Sigmoid colon (tissue), 7 donors: ENCODE data around the gene ETS2. TPM values are rescaled to one million over a fixed set of nuclear protein-coding genes. Genes with fewer than 3 reads are reported as not detected.

Experiments used
- DNase-seq: peaks from one replicate; pipeline ENCODE4 v3.0.0-alpha.2; 2019
- H3K27ac ChIP-seq, 4 donors: fragments of 200-600 bp; sonication (generic); one replicate each; pipeline ENCODE4 v1.5.1; 2016 to 2019; ENCODE audit warnings: mild to moderate bottlenecking in 1 of 4
- H3K27me3 ChIP-seq, 3 donors: fragments of 200-600 bp; sonication (generic); one replicate each; pipeline ENCODE4 v1.5.1; 2019; ENCODE audit warnings: mild to moderate bottlenecking in 1 of 3
- H3K36me3 ChIP-seq, 4 donors: fragments of 200-600 bp; sonication (generic); one replicate each; pipeline ENCODE4 v1.5.1; 2016 to 2019
- H3K4me1 ChIP-seq, 4 donors: fragments of 200-600 bp; sonication (generic); one replicate each; pipeline ENCODE4 v1.5.1; 2017 to 2019
- H3K4me3 ChIP-seq, 4 donors: fragments of 200-600 bp; sonication (generic); one replicate each; pipeline ENCODE4 v1.5.1; 2017 to 2019; ENCODE audit warnings: mild to moderate bottlenecking in 2 of 4, moderate library complexity in 1 of 4
- H3K9me3 ChIP-seq, 4 donors: fragments of 200-600 bp in 3 of 4; sonication (generic) in 3 of 4; one replicate each; pipeline versions ENCODE4 v1.5.1 to v1.6.1; 2013 to 2019
- EP300 ChIP-seq, 4 donors: sonication (generic); formaldehyde crosslinking; IDR thresholded peaks; one replicate each; pipeline ENCODE4 v1.6.1; 2017; ENCODE audit warnings: antibody characterized with exemption in 4 of 4
- POLR2A ChIP-seq, 2 donors: fragments of 450-650 bp; IDR thresholded peaks; one replicate each; pipeline ENCODE4 v1.6.1; 2016; ENCODE audit warnings: antibody characterized with exemption in 2 of 2, mild to moderate bottlenecking in 2 of 2, moderate library complexity in 2 of 2
- POLR2AphosphoS5 ChIP-seq, 4 donors: sonication (generic); formaldehyde crosslinking; IDR thresholded peaks; one replicate each; pipeline ENCODE4 v1.6.1; 2017; ENCODE audit warnings: antibody characterized with exemption in 4 of 4
- WGBS, 2 donors: extraction: QIAGEN DNeasy Blood & Tissue Kit; methylation state at CpG; one replicate each; pipeline ENCODE4 v1.1.7; 2013; 5-methylcytosine and 5-hydroxymethylcytosine counted together
- intact Hi-C: fragments of 100-400 bp; cut with DNase I; formaldehyde crosslinking; loops from one replicate; pipeline ENCODE4 v1.15.1; 2023
- polyA plus RNA-seq, 3 donors: library from polyadenylated mRNA; stranded (reverse); fragments of 200-250 nt; gene quantifications; one replicate each; pipeline ENCODE4 v1.2.3, GENCODE V29; 2013
- total RNA-seq, 4 donors: library from RNA; depleted of rRNA; stranded (reverse); fragments of >200 nt; gene quantifications; one replicate each; pipeline ENCODE4 v1.1.0, GENCODE V29; 2016
- TF ChIP-seq, protein P1 (sequence below), 4 experiments: fragments of 450-650 bp in 3 of 4; fragments of 200-600 bp in 1 of 4; IDR thresholded peaks; one replicate each; pipeline ENCODE4 v1.5.1; 2016 to 2019; ENCODE audit warnings: antibody characterized with exemption in 4 of 4, mild to moderate bottlenecking in 3 of 4, moderate library complexity in 2 of 4
- donor health status: healthy with polysubstance abuse.
- donor health status: Bipolar disorder and iron deficiency.
- donor health status: healthy.

ETS2 gene
- total and polyA plus RNA-seq, 7 donors, result 32.1 to 133 (median 49.2) TPM

DNA sequence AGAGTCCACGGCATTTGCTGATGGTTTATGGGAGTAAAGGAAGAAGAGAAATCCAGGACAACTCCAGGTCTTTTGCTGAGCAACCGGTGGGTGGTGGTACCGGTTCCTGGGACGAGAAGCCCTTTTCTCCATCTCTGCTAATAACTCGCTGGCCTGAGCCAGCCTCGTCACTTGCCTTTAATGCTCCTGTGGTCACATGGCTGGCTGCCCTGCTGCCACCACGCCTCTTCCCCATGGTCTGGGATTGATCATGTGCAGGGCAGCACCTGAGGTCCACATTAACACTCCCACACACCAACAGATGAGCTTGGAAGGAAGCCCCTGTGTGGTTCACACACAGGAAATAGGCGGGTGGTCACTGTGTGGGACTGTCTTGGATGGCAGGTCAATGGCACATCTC, 10.3 kb upstream of the ETS2 start:
- H3K36me3 ChIP-seq, result no peaks in the 10 kb centered on the region
- intact Hi-C loops, result no loop called here
- TF ChIP-seq EP300 (IDR thresholded peaks at IDR 0.05), result no peak
- TF ChIP-seq, protein P1, sequence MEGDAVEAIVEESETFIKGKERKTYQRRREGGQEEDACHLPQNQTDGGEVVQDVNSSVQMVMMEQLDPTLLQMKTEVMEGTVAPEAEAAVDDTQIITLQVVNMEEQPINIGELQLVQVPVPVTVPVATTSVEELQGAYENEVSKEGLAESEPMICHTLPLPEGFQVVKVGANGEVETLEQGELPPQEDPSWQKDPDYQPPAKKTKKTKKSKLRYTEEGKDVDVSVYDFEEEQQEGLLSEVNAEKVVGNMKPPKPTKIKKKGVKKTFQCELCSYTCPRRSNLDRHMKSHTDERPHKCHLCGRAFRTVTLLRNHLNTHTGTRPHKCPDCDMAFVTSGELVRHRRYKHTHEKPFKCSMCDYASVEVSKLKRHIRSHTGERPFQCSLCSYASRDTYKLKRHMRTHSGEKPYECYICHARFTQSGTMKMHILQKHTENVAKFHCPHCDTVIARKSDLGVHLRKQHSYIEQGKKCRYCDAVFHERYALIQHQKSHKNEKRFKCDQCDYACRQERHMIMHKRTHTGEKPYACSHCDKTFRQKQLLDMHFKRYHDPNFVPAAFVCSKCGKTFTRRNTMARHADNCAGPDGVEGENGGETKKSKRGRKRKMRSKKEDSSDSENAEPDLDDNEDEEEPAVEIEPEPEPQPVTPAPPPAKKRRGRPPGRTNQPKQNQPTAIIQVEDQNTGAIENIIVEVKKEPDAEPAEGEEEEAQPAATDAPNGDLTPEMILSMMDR (IDR thresholded peaks at IDR 0.05), result no peak
- H3K27me3 ChIP-seq, result no peaks in the 10 kb centered on the region
- no peak for DNase-seq
- 90% methylated on average over 8 of the region's 8 CpGs for WGBS, 2 donors
- no peaks in the 10 kb centered on the region for H3K4me1 ChIP-seq
- H3K27ac ChIP-seq, result no peak overlapping the region
- no peak overlapping the region for H3K4me3 ChIP-seq
- peaks cover 0 to 4% (median 0%) of the 10 kb centered on the region in 4 donors for H3K9me3 ChIP-seq

GRCh38 chr21:38796424-38796823, 9.3 kb upstream of the ETS2 start:
- no peak for DNase-seq
- TF ChIP-seq POLR2AphosphoS5 (IDR thresholded peaks at IDR 0.05) (no peak), EP300 (IDR thresholded peaks at IDR 0.05) (no peak), POLR2A (IDR thresholded peaks at IDR 0.05) (no peak)
- TF ChIP-seq, protein P1 (IDR thresholded peaks at IDR 0.05), result no peak
- no peaks in the 10 kb centered on the region for H3K36me3 ChIP-seq
- H3K4me3 ChIP-seq, result no peak overlapping the region
- 88% methylated on average over 5 of the region's 5 CpGs for WGBS, 2 donors
- intact Hi-C loops, result no loop called here
- H3K27ac ChIP-seq, result no peak overlapping the region
- no peaks in the 10 kb centered on the region for H3K4me1 ChIP-seq
- peaks cover 0 to 4% (median 0%) of the 10 kb centered on the region in 4 donors for H3K9me3 ChIP-seq
- no peaks in the 10 kb centered on the region for H3K27me3 ChIP-seq

- Histone ChIP-seq H3K36me3 (no peaks in the 10 kb centered on the region), H3K4me1 (no peaks in the 10 kb centered on the region), H3K27ac (no peak overlapping the region), H3K4me3 (no peak overlapping the region), H3K27me3 (no peaks in the 10 kb centered on the region), H3K9me3 (no peaks in the 10 kb centered on the region)
- 63 to 77% methylated on average over 3 of the region's 3 CpGs for WGBS, 2 donors
- intact Hi-C loops, result no loop called here
- TF ChIP-seq EP300 (IDR thresholded peaks at IDR 0.05), result no peak
- DNase-seq, result no peak
Measured at GRCh38 chr21:38797470-38797869, 8.3 kb upstream of the ETS2 start.

GRCh38 chr21:38798081-38798480, 7.6 kb upstream of the ETS2 start:
- Histone ChIP-seq H3K36me3 (no peaks in the 10 kb centered on the region), H3K4me1 (no peaks in the 10 kb centered on the region), H3K27ac (no peak overlapping the region), H3K27me3 (no peaks in the 10 kb centered on the region), H3K4me3 (no peak overlapping the region), H3K9me3 (no peaks in the 10 kb centered on the region)
- intact Hi-C loops, result no loop called here
- TF ChIP-seq, protein P1 (IDR thresholded peaks at IDR 0.05), result no peak
- no peak for TF ChIP-seq EP300 (IDR thresholded peaks at IDR 0.05)
- no peak for TF ChIP-seq POLR2A (IDR thresholded peaks at IDR 0.05)
- TF ChIP-seq POLR2AphosphoS5 (IDR thresholded peaks at IDR 0.05), result no peak
- 95% methylated on average over 6 of the region's 6 CpGs for WGBS, 2 donors
- DNase-seq, result no peak

DNA sequence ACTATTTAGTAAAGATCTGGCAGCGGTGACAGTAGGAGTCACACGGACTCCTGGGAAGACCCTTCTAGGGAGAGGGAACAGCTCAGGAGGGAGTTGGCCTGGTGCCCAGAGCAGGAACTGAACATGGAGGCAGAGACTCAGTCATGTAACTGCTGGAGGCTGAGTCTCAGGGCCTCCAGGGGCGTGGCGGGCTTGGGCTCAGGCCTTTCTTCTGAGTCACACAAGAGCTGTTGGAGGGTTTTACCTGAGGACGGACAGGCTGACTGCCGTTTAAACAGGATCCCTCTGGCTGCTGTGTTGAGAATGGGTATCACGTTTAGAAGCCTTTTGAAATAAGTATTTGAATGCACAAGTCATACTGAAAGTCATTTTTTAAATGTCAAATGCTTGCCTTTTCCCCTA, 7.2 kb upstream of the ETS2 start:
- Histone ChIP-seq H3K4me3 (no peak overlapping the region), H3K27ac (no peak overlapping the region), H3K36me3 (no peaks in the 10 kb centered on the region), H3K27me3 (no peaks in the 10 kb centered on the region), H3K9me3 (no peaks in the 10 kb centered on the region), H3K4me1 (no peaks in the 10 kb centered on the region)
- intact Hi-C loops, result no loop called here
- 50 to 67% methylated on average over 7 of the region's 7 CpGs for whole genome bisulfite sequencing, 2 donors
- no peak for DNase-seq
- TF ChIP-seq POLR2AphosphoS5 (IDR thresholded peaks at IDR 0.05), result no peak
- TF ChIP-seq POLR2A (IDR thresholded peaks at IDR 0.05), result no peak
- TF ChIP-seq EP300 (IDR thresholded peaks at IDR 0.05), result no peak
- TF ChIP-seq, protein P1 (IDR thresholded peaks at IDR 0.05), result no peak
